HG03354 (cell line): ENCODE results near the gene LAMB3.

Source experiments
- ATAC-seq: cut with Tn5 transposase; IDR thresholded peaks from one replicate; pipeline ENCODE4 v1.9.1; 2021; ENCODE audit warnings: mild to moderate bottlenecking; ENCODE audit not compliant: unreplicated experiment, poor library complexity, severe bottlenecking

The LAMB3 gene

GRCh38 chr1:209667103-209667502 lies 14.9 kb upstream of the LAMB3 start:
- ATAC-seq = no peak

- no peak for ATAC-seq
Observed at GRCh38 chr1:209662879-209663327, 10.7 kb upstream of the LAMB3 start.

- ATAC-seq = no peak
Observed at GRCh38 chr1:209661071-209661470, 8.8 kb upstream of the LAMB3 start.

- peak; percentile 82 for ATAC-seq
Observed at GRCh38 chr1:209659909-209660308, 7.7 kb upstream of the LAMB3 start.

GRCh38 chr1:209657918-209658317 lies 5.7 kb upstream of the LAMB3 start:
- no peak for ATAC-seq

- ATAC-seq = no peak
Observed at GRCh38 chr1:209657140-209657879, 5.1 kb upstream of the LAMB3 start.

- ATAC-seq = no peak
Observed at GRCh38 chr1:209655411-209656231, 3.4 kb upstream of the LAMB3 start.

GRCh38 chr1:209653915-209654351 lies 1.7 kb upstream of the LAMB3 start:
- peak; percentile 63 for ATAC-seq

- no peak for ATAC-seq
Observed at GRCh38 chr1:209652873-209653401, 712 bp upstream of the LAMB3 start.

GRCh38 chr1:209651138-209651587 lies 1.1 kb downstream of the LAMB3 start:
- peak; percentile 71 for ATAC-seq

- ATAC-seq = no peak
Observed at GRCh38 chr1:209650454-209650853, 1.8 kb downstream of the LAMB3 start.

GRCh38 chr1:209648931-209649776 lies 3.1 kb downstream of the LAMB3 start:
- no peak for ATAC-seq

- ATAC-seq = no peak
Observed at GRCh38 chr1:209648346-209648745, 3.9 kb downstream of the LAMB3 start.

- ATAC-seq = no peak
Observed at GRCh38 chr1:209647156-209647555, 5.1 kb downstream of the LAMB3 start.

- no peak for ATAC-seq
Observed at GRCh38 chr1:209646558-209646957, 5.7 kb downstream of the LAMB3 start.

GRCh38 chr1:209645574-209646452 lies 6.4 kb downstream of the LAMB3 start:
- no peak for ATAC-seq

- ATAC-seq = no peak
Observed at GRCh38 chr1:209643285-209644020, 8.8 kb downstream of the LAMB3 start.

GRCh38 chr1:209642816-209643215 lies 9.4 kb downstream of the LAMB3 start:
- ATAC-seq = no peak
